Vagina (tissue), 2 donors: Measurements from ENCODE around the gene ADCY4.

Source experiments
- POLR2A ChIP-seq, 2 donors: fragments of 450-650 bp; IDR thresholded peaks; one replicate each; pipeline ENCODE4 v1.6.1; 2017; ENCODE audit warnings: antibody characterized with exemption in 2 of 2, mild to moderate bottlenecking in 2 of 2, moderate library complexity in 2 of 2
- POLR2AphosphoS5 ChIP-seq, 2 donors: sonication (generic); formaldehyde crosslinking; IDR thresholded peaks; one replicate each; pipeline ENCODE4 v1.9.0; 2017; ENCODE audit warnings: antibody characterized with exemption in 2 of 2, mild to moderate bottlenecking in 2 of 2, low read depth in 1 of 2; ENCODE audit not compliant: insufficient read depth in 1 of 2
- TF ChIP-seq, protein P1 (sequence below), 3 experiments: fragments of 450-650 bp in 2 of 3; fragments of 200-600 bp in 1 of 3; sonication (generic) in 1 of 3; IDR thresholded peaks; one replicate each; pipeline ENCODE4 v1.5.1; 2017 to 2019; ENCODE audit warnings: antibody characterized with exemption in 3 of 3, mild to moderate bottlenecking in 2 of 3, moderate library complexity in 2 of 3

- no peak for TF ChIP-seq POLR2A (IDR thresholded peaks at IDR 0.05)
- TF ChIP-seq POLR2AphosphoS5 (IDR thresholded peaks at IDR 0.05; ENCODE audit: insufficient read depth in 1 of 2, low read depth in 1 of 2), result no peak
- TF ChIP-seq, protein P1, sequence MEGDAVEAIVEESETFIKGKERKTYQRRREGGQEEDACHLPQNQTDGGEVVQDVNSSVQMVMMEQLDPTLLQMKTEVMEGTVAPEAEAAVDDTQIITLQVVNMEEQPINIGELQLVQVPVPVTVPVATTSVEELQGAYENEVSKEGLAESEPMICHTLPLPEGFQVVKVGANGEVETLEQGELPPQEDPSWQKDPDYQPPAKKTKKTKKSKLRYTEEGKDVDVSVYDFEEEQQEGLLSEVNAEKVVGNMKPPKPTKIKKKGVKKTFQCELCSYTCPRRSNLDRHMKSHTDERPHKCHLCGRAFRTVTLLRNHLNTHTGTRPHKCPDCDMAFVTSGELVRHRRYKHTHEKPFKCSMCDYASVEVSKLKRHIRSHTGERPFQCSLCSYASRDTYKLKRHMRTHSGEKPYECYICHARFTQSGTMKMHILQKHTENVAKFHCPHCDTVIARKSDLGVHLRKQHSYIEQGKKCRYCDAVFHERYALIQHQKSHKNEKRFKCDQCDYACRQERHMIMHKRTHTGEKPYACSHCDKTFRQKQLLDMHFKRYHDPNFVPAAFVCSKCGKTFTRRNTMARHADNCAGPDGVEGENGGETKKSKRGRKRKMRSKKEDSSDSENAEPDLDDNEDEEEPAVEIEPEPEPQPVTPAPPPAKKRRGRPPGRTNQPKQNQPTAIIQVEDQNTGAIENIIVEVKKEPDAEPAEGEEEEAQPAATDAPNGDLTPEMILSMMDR (IDR thresholded peaks at IDR 0.05), result no peak
Measured at GRCh38 chr14:24342889-24343288, 8.0 kb upstream of the ADCY4 start.
